Nephron (organoid): ENCODE measurements around the gene TARS3.
"Not testable (repeated sequence)": the region's sequence is repeated elsewhere in the genome, so short reads cannot be mapped to it uniquely, and the experiment has no call there.

Source experiments
- H3K27ac Mint-ChIP-seq, 3 experiments: 2 replicates each; pipeline ENCODE4 v1.8.0; 2020; ENCODE audit warnings: mixed read lengths in 3 of 3, mild to moderate bottlenecking in 2 of 3, moderate library complexity in 1 of 3
- H3K27me3 Mint-ChIP-seq: 2 replicates; pipeline ENCODE4 v1.8.0; 2021; ENCODE audit warnings: low read depth, mild to moderate bottlenecking, moderate library complexity, mixed read lengths
- H3K36me3 Mint-ChIP-seq: 2 replicates; pipeline ENCODE4 v1.8.0; 2020; ENCODE audit warnings: low read depth, mixed read lengths
- H3K4me1 Mint-ChIP-seq: 2 replicates; pipeline ENCODE4 v1.8.0; 2020; ENCODE audit warnings: mixed read lengths
- H3K4me3 Mint-ChIP-seq, 3 experiments: 2 replicates each; pipeline ENCODE4 v1.8.0; 2020; ENCODE audit warnings: mild to moderate bottlenecking in 3 of 3, mixed read lengths in 3 of 3, moderate library complexity in 2 of 3
- H3K9me3 Mint-ChIP-seq: 2 replicates; pipeline ENCODE4 v1.8.0; 2020; ENCODE audit warnings: mixed read lengths
- TF ChIP-seq, protein P1 (sequence below), 3 experiments: fragments of 200-600 bp; sonication (generic); IDR thresholded peaks; one replicate each; pipeline ENCODE4 v1.5.0; 2021; ENCODE audit warnings: antibody characterized with exemption in 3 of 3; ENCODE audit not compliant: unreplicated experiment in 3 of 3

Gene TARS3

GRCh38 chr15:101662203-101662602 is 62.1 kb downstream of the TARS3 start:
- no peak overlapping the region for H3K27ac Mint-ChIP-seq
- TF ChIP-seq, protein P1, sequence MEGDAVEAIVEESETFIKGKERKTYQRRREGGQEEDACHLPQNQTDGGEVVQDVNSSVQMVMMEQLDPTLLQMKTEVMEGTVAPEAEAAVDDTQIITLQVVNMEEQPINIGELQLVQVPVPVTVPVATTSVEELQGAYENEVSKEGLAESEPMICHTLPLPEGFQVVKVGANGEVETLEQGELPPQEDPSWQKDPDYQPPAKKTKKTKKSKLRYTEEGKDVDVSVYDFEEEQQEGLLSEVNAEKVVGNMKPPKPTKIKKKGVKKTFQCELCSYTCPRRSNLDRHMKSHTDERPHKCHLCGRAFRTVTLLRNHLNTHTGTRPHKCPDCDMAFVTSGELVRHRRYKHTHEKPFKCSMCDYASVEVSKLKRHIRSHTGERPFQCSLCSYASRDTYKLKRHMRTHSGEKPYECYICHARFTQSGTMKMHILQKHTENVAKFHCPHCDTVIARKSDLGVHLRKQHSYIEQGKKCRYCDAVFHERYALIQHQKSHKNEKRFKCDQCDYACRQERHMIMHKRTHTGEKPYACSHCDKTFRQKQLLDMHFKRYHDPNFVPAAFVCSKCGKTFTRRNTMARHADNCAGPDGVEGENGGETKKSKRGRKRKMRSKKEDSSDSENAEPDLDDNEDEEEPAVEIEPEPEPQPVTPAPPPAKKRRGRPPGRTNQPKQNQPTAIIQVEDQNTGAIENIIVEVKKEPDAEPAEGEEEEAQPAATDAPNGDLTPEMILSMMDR (IDR thresholded peaks at IDR 0.05; ENCODE audit: unreplicated experiment in 3 of 3) = no peak
- no peaks in the 10 kb centered on the region for H3K27me3 Mint-ChIP-seq
- H3K9me3 Mint-ChIP-seq = peaks cover 3% of the 10 kb centered on the region
- H3K4me3 Mint-ChIP-seq = no peak overlapping the region
- H3K4me1 Mint-ChIP-seq = no peaks in the 10 kb centered on the region
- H3K36me3 Mint-ChIP-seq = peaks cover 34% of the 10 kb centered on the region

DNA sequence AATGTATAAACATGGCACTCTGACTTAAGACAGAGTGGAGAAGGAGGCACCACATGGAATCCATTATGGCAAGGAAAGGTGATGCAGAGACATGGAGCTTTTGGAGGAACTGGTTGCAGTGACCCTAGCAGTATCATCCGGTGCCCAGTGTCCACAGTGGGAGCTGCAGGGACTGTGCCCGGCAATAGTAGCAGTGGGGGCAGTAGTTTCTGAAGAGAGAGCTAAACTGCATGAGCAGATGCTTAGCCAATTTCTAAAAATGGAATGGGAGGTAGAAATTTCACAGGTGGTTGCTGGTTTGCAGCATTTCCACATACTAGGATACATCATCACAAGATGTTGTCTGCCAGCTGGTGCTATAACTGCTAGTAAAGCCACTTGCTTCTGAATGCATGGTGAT is 64.3 kb downstream of the TARS3 start:
- Mint-ChIP-seq H3K4me3 (no peak overlapping the region), H3K27me3 (no peaks in the 10 kb centered on the region), H3K36me3 (peaks cover 17% of the 10 kb centered on the region), H3K27ac (no peak overlapping the region), H3K9me3 (no peaks in the 10 kb centered on the region), H3K4me1 (no peaks in the 10 kb centered on the region)
- TF ChIP-seq, protein P1 (IDR thresholded peaks at IDR 0.05; ENCODE audit: unreplicated experiment in 3 of 3) = no peak

DNA sequence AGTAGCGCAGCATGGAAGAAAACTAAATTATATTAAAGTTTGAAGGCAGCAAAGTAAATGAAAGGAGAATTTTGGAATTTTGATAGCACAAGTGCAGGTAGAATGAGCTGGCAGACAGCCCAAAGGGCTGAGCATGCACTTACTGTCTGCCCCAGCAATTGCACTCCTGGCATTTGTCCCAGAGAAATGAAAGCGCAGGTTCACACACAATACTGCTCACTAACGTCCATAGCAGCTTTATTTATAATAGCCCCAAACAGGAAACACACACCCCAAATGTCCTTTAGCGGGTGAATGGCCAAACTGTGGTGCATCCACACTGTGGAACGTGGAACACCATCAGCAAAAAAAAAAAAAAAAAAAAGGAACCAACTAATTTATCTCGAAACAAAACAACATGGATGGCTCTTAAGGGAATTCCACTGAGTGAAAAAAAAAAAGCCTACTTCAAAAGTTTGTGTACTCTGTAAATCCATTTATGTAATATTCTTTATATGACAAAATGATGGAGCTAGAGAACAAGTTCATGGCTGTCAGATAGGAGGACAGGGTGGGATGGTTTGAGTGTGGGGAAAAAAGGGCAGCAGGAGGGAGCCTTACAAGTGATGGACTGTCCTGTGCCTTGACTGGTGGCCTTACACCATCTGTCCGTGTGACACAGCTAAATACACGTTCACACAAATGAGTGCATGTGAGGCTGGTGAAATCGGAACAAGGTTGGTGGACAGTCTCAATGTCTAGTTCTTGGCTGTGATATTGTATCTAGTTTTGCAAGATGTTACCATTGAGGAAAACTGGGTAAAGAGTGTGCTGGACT is 66.1 kb downstream of the TARS3 start:
- Mint-ChIP-seq H3K4me1 (no peaks in the 10 kb centered on the region), H3K27me3 (no peaks in the 10 kb centered on the region), H3K9me3 (no peaks in the 10 kb centered on the region), H3K4me3 (no peak overlapping the region), H3K27ac (no peak overlapping the region), H3K36me3 (peaks cover 11% of the 10 kb centered on the region)
- TF ChIP-seq, protein P1 (IDR thresholded peaks at IDR 0.05; ENCODE audit: unreplicated experiment in 3 of 3) = no peak

- Mint-ChIP-seq H3K4me3 (no peak overlapping the region), H3K27me3 (no peaks in the 10 kb centered on the region), H3K36me3 (peaks cover 11% of the 10 kb centered on the region), H3K9me3 (no peaks in the 10 kb centered on the region), H3K4me1 (no peaks in the 10 kb centered on the region), H3K27ac (no peak overlapping the region)
- TF ChIP-seq, protein P1 (IDR thresholded peaks at IDR 0.05; ENCODE audit: unreplicated experiment in 3 of 3) = no peak
Measured at GRCh38 chr15:101657171-101657570, 67.1 kb downstream of the TARS3 start.

GRCh38 chr15:101654624-101655337 is 69.5 kb downstream of the TARS3 start:
- H3K27me3 Mint-ChIP-seq, H3K36me3 Mint-ChIP-seq: not testable (repeated sequence)
- H3K4me3 Mint-ChIP-seq = peak overlapping the region; percentile 48 to 83 (median 76)

GRCh38 chr15:101654171-101654570 is 70.1 kb downstream of the TARS3 start:
- peak overlapping the region; percentile 19 to 68 (median 53) for H3K27ac Mint-ChIP-seq
- H3K27me3 Mint-ChIP-seq = no peaks in the 10 kb centered on the region
- peak overlapping the region; percentile 48 to 83 (median 76) for H3K4me3 Mint-ChIP-seq
- peaks cover 21% of the 10 kb centered on the region for H3K4me1 Mint-ChIP-seq
- TF ChIP-seq, protein P1 (IDR thresholded peaks at IDR 0.05; ENCODE audit: unreplicated experiment in 3 of 3) = no peak
- no peaks in the 10 kb centered on the region for H3K9me3 Mint-ChIP-seq
- peaks cover 5% of the 10 kb centered on the region for H3K36me3 Mint-ChIP-seq

More at GRCh38 chr15:101654624-101655337, 69.5 kb downstream of the TARS3 start:
- H3K9me3 Mint-ChIP-seq = not testable (repeated sequence)
- Mint-ChIP-seq H3K27ac (peak overlapping the region in 2 of 3 experiments; percentile 53 to 68), H3K4me1 (peaks cover 15% of the 10 kb centered on the region)
